HG03135 (cell line): ENCODE data around the gene CHKA.

Source experiments
- ATAC-seq: cut with Tn5 transposase; IDR thresholded peaks from one replicate; pipeline ENCODE4 v1.9.1; 2021; ENCODE audit warnings: mild to moderate bottlenecking, moderate library complexity; ENCODE audit not compliant: unreplicated experiment

Gene CHKA

GRCh38 chr11:68143310-68143689 lies 22.1 kb upstream of the CHKA start:
- no peak for ATAC-seq

- no peak for ATAC-seq
Measured at GRCh38 chr11:68142441-68143309, 21.5 kb upstream of the CHKA start.

GRCh38 chr11:68142028-68142412 lies 20.8 kb upstream of the CHKA start:
- ATAC-seq, result no peak

- ATAC-seq, result no peak
Measured at GRCh38 chr11:68141246-68142027, 20.2 kb upstream of the CHKA start.

- ATAC-seq, result no peak
Measured at GRCh38 chr11:68140496-68141245, 19.5 kb upstream of the CHKA start.

GRCh38 chr11:68138237-68138636 lies 17.0 kb upstream of the CHKA start:
- ATAC-seq, result no peak

GRCh38 chr11:68137833-68138232 lies 16.6 kb upstream of the CHKA start:
- no peak for ATAC-seq

GRCh38 chr11:68136866-68137265 lies 15.7 kb upstream of the CHKA start:
- ATAC-seq, result no peak

GRCh38 chr11:68135161-68135560 lies 14.0 kb upstream of the CHKA start:
- no peak for ATAC-seq

- no peak for ATAC-seq
Measured at GRCh38 chr11:68133761-68134160, 12.6 kb upstream of the CHKA start.

- ATAC-seq, result no peak
Measured at GRCh38 chr11:68130121-68130520, 8.9 kb upstream of the CHKA start.

GRCh38 chr11:68128682-68129327 lies 7.6 kb upstream of the CHKA start:
- ATAC-seq, result no peak

- ATAC-seq, result no peak
Measured at GRCh38 chr11:68127714-68128681, 6.8 kb upstream of the CHKA start.

- ATAC-seq, result no peak
Measured at GRCh38 chr11:68125164-68125563, 4.0 kb upstream of the CHKA start.

GRCh38 chr11:68122936-68123539 lies 1.9 kb upstream of the CHKA start:
- ATAC-seq, result no peak

GRCh38 chr11:68120273-68121066 lies 718 bp downstream of the CHKA start:
- peak; percentile 15 for ATAC-seq

GRCh38 chr11:68118706-68119448 lies 2.3 kb downstream of the CHKA start:
- no peak for ATAC-seq
